HCT116 (cell line): ENCODE data around the gene POLD1.

ENCODE experiments used
- CEBPB ChIP-seq: IDR thresholded peaks from 2 replicates; pipeline ENCODE4 v1.6.1; 2012; ENCODE audit warnings: low read depth
- POLR2A ChIP-seq: IDR thresholded peaks from 2 replicates; pipeline ENCODE4 v1.7.0; 2011; ENCODE audit warnings: borderline replicate concordance; ENCODE audit not compliant: insufficient read depth, insufficient read length; ENCODE audit errors: extremely low read depth
- TF ChIP-seq, protein P1 (sequence below), 3 experiments: fragments of 200-600 bp in 1 of 3; sonication (generic) in 1 of 3; IDR thresholded peaks in 2 of 3; conservative IDR thresholded peaks in 1 of 3; 2 replicates each; pipeline ENCODE4 v1.5.1; 2012 to 2017; ENCODE audit warnings: low read depth in 2 of 3, low read length in 2 of 3, antibody characterized with exemption in 1 of 3, borderline replicate concordance in 1 of 3, control low read depth in 1 of 3, mild to moderate bottlenecking in 1 of 3, mixed read lengths in 1 of 3, mixed run types in 1 of 3, moderate library complexity in 1 of 3; ENCODE audit not compliant: insufficient read depth in 1 of 3

- TF ChIP-seq, protein P1, sequence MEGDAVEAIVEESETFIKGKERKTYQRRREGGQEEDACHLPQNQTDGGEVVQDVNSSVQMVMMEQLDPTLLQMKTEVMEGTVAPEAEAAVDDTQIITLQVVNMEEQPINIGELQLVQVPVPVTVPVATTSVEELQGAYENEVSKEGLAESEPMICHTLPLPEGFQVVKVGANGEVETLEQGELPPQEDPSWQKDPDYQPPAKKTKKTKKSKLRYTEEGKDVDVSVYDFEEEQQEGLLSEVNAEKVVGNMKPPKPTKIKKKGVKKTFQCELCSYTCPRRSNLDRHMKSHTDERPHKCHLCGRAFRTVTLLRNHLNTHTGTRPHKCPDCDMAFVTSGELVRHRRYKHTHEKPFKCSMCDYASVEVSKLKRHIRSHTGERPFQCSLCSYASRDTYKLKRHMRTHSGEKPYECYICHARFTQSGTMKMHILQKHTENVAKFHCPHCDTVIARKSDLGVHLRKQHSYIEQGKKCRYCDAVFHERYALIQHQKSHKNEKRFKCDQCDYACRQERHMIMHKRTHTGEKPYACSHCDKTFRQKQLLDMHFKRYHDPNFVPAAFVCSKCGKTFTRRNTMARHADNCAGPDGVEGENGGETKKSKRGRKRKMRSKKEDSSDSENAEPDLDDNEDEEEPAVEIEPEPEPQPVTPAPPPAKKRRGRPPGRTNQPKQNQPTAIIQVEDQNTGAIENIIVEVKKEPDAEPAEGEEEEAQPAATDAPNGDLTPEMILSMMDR (IDR thresholded peaks at IDR 0.05 in 2 of 3, conservative IDR thresholded peaks at IDR 0.05 in 1 of 3; ENCODE audit: borderline replicate concordance in 1 of 3, insufficient read depth in 1 of 3, low read depth in 2 of 3, low read length in 2 of 3) = no peak
- TF ChIP-seq POLR2A (no peak), CEBPB (no peak)
Observed at GRCh38 chr19:50410109-50410508, 26.0 kb downstream of the POLD1 start.
